CD4-positive, CD25-positive, alpha-beta regulatory T cell (primary cell): ENCODE results near the gene CPEB1. TPM values are rescaled to one million over a fixed set of nuclear protein-coding genes. Genes with fewer than 3 reads are reported as not detected.

Experiments
- ATAC-seq, 2 donors: fragments of 150-1000 bp; cut with Tn5 transposase; one replicate each; pipeline ENCODE4 v1.10.0; 2021; ENCODE audit warnings: low read depth in 2 of 2, moderate number of reproducible peaks in 2 of 2, moderate library complexity in 1 of 2
- DNase-seq, 3 donors: peaks; one replicate each; pipeline versions ENCODE4 v3.0.0 to v3.0.0-alpha.2; 2012 to 2022; ENCODE audit warnings: mixed read lengths in 1 of 3
- H3K27ac ChIP-seq: one replicate; pipeline ENCODE4 v1.7.0; 2013; ENCODE audit warnings: mild to moderate bottlenecking, low read length; ENCODE audit not compliant: insufficient read depth, poor library complexity, severe bottlenecking
- H3K27me3 ChIP-seq: one replicate; pipeline ENCODE4 v1.7.0; 2013; ENCODE audit warnings: low read length; ENCODE audit not compliant: control insufficient read depth, insufficient read depth
- H3K36me3 ChIP-seq: one replicate; pipeline ENCODE4 v1.7.0; 2013; ENCODE audit warnings: mild to moderate bottlenecking, low read length, moderate library complexity; ENCODE audit not compliant: control insufficient read depth, insufficient read depth
- H3K4me1 ChIP-seq: 2 replicates; pipeline ENCODE4 v1.7.0; 2013; ENCODE audit warnings: mild to moderate bottlenecking, low read length; ENCODE audit not compliant: insufficient read depth, control insufficient read depth, poor library complexity, severe bottlenecking
- H3K4me3 ChIP-seq: one replicate; pipeline ENCODE4 v1.7.0; 2013; ENCODE audit warnings: low read depth, mild to moderate bottlenecking, low read length, moderate library complexity
- H3K9me3 ChIP-seq, 2 experiments: 1 replicate in 1 of 2; 2 replicates in 1 of 2; pipeline ENCODE4 v1.7.0; 2013; ENCODE audit warnings: low read length in 2 of 2, mild to moderate bottlenecking in 1 of 2, moderate library complexity in 1 of 2; ENCODE audit not compliant: control insufficient read depth in 2 of 2
- H3K27ac Mint-ChIP-seq, 3 donors: one replicate each; pipeline ENCODE4 v1.8.0; 2020 to 2022; ENCODE audit warnings: mild to moderate bottlenecking in 3 of 3, mixed read lengths in 3 of 3, moderate library complexity in 2 of 3
- H3K27me3 Mint-ChIP-seq: one replicate; pipeline ENCODE4 v1.8.0; 2022; ENCODE audit warnings: mild to moderate bottlenecking, mixed read lengths
- H3K36me3 Mint-ChIP-seq: one replicate; pipeline ENCODE4 v1.8.0; 2020; ENCODE audit warnings: mixed read lengths
- H3K4me1 Mint-ChIP-seq, 4 donors: one replicate each; pipeline ENCODE4 v1.8.0; 2020 to 2022; ENCODE audit warnings: mixed read lengths in 4 of 4, mild to moderate bottlenecking in 1 of 4
- H3K4me3 Mint-ChIP-seq, 4 donors: one replicate each; pipeline ENCODE4 v1.8.0; 2020 to 2022; ENCODE audit warnings: mild to moderate bottlenecking in 4 of 4, mixed read lengths in 4 of 4, moderate library complexity in 3 of 4
- H3K9me3 Mint-ChIP-seq, 7 donors: one replicate each; pipeline ENCODE4 v1.8.0; 2020 to 2022; ENCODE audit warnings: mixed read lengths in 7 of 7, mild to moderate bottlenecking in 3 of 7, moderate library complexity in 2 of 7
- polyA plus RNA-seq, 4 donors: library from polyadenylated mRNA; unstranded; fragments of 300-500 nt; fragmentation: Illumina TruSeq; gene quantifications; one replicate each; pipeline ENCODE4 v1.2.3, GENCODE V29; 2021
- total RNA-seq: library from RNA; stranded (reverse); gene quantifications from one replicate; pipeline ENCODE4 v1.2.3, GENCODE V29; 2022

The CPEB1 gene
- total and polyA plus RNA-seq, 5 donors from 2014 or later, result 0.09 to 0.68 (median 0.60) TPM; not detected in 2

DNA sequence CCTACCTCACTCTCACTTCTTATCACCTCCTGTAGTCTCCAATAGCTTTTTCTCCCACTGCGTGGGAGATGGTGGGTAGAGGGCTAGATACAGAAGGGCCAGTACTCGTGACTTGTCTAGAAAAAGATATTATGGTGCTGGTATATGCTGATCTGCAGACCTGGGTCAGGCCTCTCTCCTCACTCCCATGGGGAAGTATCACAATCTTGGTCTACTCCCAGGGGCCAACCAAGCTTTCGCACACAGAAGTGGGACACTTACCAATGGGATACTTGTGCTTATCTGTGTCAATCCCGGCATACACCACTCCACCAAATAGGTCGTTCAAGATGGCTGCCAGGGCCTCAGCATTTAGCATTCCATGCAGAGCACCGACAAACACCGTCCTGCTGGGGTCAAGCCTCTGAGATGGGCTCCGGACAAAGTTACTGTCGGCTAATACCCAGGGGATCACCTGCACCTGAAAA is 97.9 kb downstream of the CPEB1 start:
- H3K36me3 Mint-ChIP-seq, result no peaks in the 10 kb centered on the region
- H3K4me1 Mint-ChIP-seq, result no peaks in the 10 kb centered on the region
- H3K27ac Mint-ChIP-seq, result no peak overlapping the region
- no peaks in the 10 kb centered on the region for H3K4me1 ChIP-seq
- no peak for DNase-seq
- H3K4me3 Mint-ChIP-seq, result no peak overlapping the region
- H3K27ac ChIP-seq, result no peak overlapping the region
- H3K9me3 ChIP-seq, result no peaks in the 10 kb centered on the region
- no peaks in the 10 kb centered on the region for H3K36me3 ChIP-seq
- H3K27me3 Mint-ChIP-seq, result peaks cover 16% of the 10 kb centered on the region
- H3K27me3 ChIP-seq, result peaks cover 7% of the 10 kb centered on the region
- H3K9me3 Mint-ChIP-seq, result no peaks in the 10 kb centered on the region
- H3K4me3 ChIP-seq, result no peak overlapping the region
- ATAC-seq, result no peak

DNA sequence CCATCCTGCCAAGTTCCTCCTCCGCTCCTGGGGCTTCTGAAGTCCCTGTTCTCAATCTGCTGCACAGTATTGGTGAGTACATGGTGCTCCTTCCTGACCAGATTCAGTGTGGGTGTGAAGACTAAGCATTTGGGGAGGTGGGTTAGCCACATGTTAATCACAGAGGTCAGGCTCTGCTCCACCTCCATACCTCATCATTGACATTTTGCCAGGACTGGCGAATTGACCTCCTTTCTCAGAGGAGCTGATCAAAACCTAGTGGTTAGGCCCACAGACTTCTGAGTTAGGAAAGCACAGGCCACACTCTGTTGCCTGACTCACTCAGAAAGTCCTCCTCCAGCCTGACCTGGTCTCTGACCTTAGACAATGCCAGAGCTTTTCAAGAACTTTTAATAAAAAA is 98.5 kb downstream of the CPEB1 start:
- DNase-seq, result no peak
- peaks cover 19% of the 10 kb centered on the region for H3K27me3 Mint-ChIP-seq
- Histone ChIP-seq H3K4me1 (no peaks in the 10 kb centered on the region), H3K27me3 (peaks cover 7% of the 10 kb centered on the region), H3K9me3 (no peaks in the 10 kb centered on the region), H3K27ac (no peak overlapping the region), H3K4me3 (no peak overlapping the region), H3K36me3 (no peaks in the 10 kb centered on the region)
- no peak overlapping the region for H3K27ac Mint-ChIP-seq
- no peaks in the 10 kb centered on the region for H3K36me3 Mint-ChIP-seq
- no peaks in the 10 kb centered on the region for H3K4me1 Mint-ChIP-seq
- no peaks in the 10 kb centered on the region for H3K9me3 Mint-ChIP-seq
- H3K4me3 Mint-ChIP-seq, result no peak overlapping the region
- no peak for ATAC-seq

DNA sequence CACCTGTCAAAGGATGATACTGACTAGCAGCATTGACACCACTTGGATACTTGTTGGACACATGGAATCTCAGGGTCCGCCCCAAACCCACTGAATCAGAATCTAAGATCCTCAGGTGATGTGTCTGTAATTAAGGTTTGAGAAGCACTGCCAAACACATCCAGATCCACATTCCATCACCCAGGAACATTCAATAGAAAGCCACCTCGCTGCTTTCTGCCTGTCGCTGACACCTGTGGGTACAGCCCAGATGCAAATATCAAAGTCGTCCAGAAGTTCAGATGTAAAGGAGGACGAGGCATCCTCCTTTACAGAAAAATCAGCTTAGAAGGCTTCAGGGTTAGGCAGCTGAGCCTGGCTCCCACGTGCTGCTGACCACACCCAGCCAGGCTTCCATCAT is 101.7 kb downstream of the CPEB1 start:
- DNase-seq, result no peak
- no peaks in the 10 kb centered on the region for H3K36me3 Mint-ChIP-seq
- peak overlapping the region in 1 of 4 donors; percentile 28 for H3K4me3 Mint-ChIP-seq
- no peak for ATAC-seq
- peaks cover 0 to 13% (median 3%) of the 10 kb centered on the region in 4 donors for H3K4me1 Mint-ChIP-seq
- Histone ChIP-seq H3K27ac (no peak overlapping the region), H3K36me3 (no peaks in the 10 kb centered on the region), H3K4me3 (no peak overlapping the region), H3K27me3 (peaks cover 3% of the 10 kb centered on the region), H3K4me1 (peaks cover 8% of the 10 kb centered on the region), H3K9me3 (no peaks in the 10 kb centered on the region)
- H3K9me3 Mint-ChIP-seq, result no peaks in the 10 kb centered on the region
- no peak overlapping the region for H3K27ac Mint-ChIP-seq
- H3K27me3 Mint-ChIP-seq, result peaks cover 14% of the 10 kb centered on the region

DNA sequence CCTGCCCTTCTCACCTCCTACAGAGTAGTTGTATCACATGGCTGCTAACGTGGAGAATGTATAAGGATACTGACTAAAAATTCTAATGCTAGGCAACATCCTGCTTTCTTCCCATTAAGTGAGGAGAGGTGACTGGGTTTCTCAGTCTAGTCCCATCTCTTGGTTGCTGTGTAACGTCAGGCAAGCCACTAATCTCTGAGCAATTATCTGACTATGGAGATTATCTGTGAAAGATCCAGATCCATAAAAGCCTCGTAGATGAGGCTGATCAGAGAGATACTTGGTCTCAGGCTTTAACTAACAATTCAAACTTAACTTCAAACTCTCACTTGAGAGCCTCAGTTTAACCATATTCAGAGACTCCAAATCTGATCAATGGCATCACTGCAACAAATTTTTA is 102.2 kb downstream of the CPEB1 start:
- no peak for ATAC-seq
- no peak overlapping the region for H3K27ac Mint-ChIP-seq

DNA sequence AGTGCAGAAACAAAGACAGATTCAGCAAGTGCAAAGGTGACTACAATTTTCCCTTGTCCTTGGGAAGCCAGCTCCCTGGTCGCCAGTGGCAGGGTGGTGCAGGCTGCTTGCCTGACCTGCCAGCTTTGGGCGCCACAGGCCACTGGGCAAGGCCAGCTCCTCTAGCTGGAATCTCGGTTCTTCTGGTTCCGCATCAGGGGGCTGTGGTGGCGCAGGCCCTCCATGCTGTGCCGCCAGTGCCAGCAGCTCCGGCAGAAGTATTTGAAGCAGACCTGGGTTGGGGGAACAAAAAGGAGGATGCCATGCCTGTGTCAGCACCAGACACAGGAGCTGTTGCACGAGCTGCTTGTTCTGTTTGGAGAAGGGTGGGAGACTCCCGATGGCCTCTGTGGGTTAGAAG is 102.7 kb downstream of the CPEB1 start:
- H3K27me3 Mint-ChIP-seq, result peaks cover 9% of the 10 kb centered on the region
- Histone ChIP-seq H3K9me3 (no peaks in the 10 kb centered on the region), H3K27ac (no peak overlapping the region), H3K4me1 (peaks cover 13% of the 10 kb centered on the region), H3K27me3 (no peaks in the 10 kb centered on the region), H3K36me3 (no peaks in the 10 kb centered on the region), H3K4me3 (no peak overlapping the region)
- no peaks in the 10 kb centered on the region for H3K9me3 Mint-ChIP-seq
- no peak overlapping the region for H3K27ac Mint-ChIP-seq
- ATAC-seq (no peak), DNase-seq (no peak)
- peaks cover 0 to 17% (median 4%) of the 10 kb centered on the region in 4 donors for H3K4me1 Mint-ChIP-seq
- H3K4me3 Mint-ChIP-seq, result peak overlapping the region in 1 of 4 donors; percentile 28
- no peaks in the 10 kb centered on the region for H3K36me3 Mint-ChIP-seq

More for the DNA sequence above, 102.2 kb downstream of the CPEB1 start:
- no peaks in the 10 kb centered on the region for H3K36me3 Mint-ChIP-seq
- no peak overlapping the region for H3K4me3 ChIP-seq
- H3K4me1 Mint-ChIP-seq, result peaks cover 0 to 13% (median 4%) of the 10 kb centered on the region in 4 donors
- H3K27ac ChIP-seq, result no peak overlapping the region
- no peaks in the 10 kb centered on the region for H3K36me3 ChIP-seq
- peak overlapping the region in 1 of 4 donors; percentile 28 for H3K4me3 Mint-ChIP-seq
- no peaks in the 10 kb centered on the region for H3K9me3 ChIP-seq
- H3K9me3 Mint-ChIP-seq, result no peaks in the 10 kb centered on the region
- peaks cover 8% of the 10 kb centered on the region for H3K4me1 ChIP-seq
- peaks cover 9% of the 10 kb centered on the region for H3K27me3 Mint-ChIP-seq
- H3K27me3 ChIP-seq, result no peaks in the 10 kb centered on the region
- DNase-seq, result no peak

DNA sequence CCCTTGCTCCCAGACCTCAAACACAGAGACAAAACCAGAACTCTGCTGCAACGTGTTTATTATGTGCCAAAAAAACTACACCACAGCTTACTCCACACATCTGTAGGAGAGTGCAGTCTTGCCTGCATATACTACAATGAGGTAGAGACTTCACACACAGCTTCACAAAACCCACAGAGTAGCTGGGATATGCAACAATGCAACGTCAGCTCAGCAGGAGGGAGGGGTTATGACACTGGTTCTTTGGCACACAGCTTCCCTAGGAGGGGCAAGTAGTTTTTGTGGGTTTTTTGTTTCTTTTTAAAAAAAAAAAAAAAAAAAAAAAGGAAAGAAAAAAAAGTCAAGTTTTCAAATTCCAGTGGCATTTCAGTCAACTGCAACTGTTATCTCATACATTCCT is 104.0 kb downstream of the CPEB1 start:
- H3K9me3 ChIP-seq, result no peaks in the 10 kb centered on the region
- H3K27ac Mint-ChIP-seq, result no peak overlapping the region
- peaks cover 9% of the 10 kb centered on the region for H3K27me3 Mint-ChIP-seq
- peaks cover 0 to 30% (median 12%) of the 10 kb centered on the region in 4 donors for H3K4me1 Mint-ChIP-seq
- H3K4me1 ChIP-seq, result peaks cover 25% of the 10 kb centered on the region
- no peaks in the 10 kb centered on the region for H3K27me3 ChIP-seq
- H3K9me3 Mint-ChIP-seq, result no peaks in the 10 kb centered on the region
- H3K4me3 Mint-ChIP-seq, result peak overlapping the region in 2 of 4 donors; percentile 63 to 100
- H3K4me3 ChIP-seq, result no peak overlapping the region
- ATAC-seq (no peak), DNase-seq (peak in 1 of 3 donors; percentile 30)
- H3K36me3 ChIP-seq, result peaks cover 8% of the 10 kb centered on the region
- H3K27ac ChIP-seq, result no peak overlapping the region
- peaks cover 7% of the 10 kb centered on the region for H3K36me3 Mint-ChIP-seq

DNA sequence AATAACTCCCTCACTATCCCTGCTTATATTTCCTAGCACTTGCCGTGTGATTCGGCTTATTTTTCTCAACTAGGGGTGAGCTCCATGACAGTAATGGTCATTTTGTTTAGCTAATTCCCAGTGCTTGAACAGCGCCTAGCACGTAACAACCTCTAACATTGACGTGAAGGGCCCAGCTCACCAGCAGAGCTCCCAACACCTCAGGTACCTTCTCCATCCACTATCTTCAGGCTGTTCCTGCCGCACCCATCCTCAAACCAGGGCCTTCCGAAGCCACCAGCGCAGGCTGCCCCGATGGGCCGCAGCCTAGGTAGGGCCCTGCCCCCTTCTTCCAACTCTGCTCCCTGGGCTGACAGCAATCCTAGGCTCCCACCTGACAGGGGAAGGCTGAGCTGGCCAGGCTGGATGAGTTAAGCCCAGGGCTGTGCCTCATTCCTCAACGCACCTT is 106.2 kb downstream of the CPEB1 start:
- H3K27ac ChIP-seq, result peak overlapping the region; percentile 86
- Mint-ChIP-seq H3K4me1 (peaks cover 0 to 44% (median 15%) of the 10 kb centered on the region in 4 donors), H3K27me3 (peaks cover 9% of the 10 kb centered on the region), H3K36me3 (peaks cover 27% of the 10 kb centered on the region), H3K27ac (peak overlapping the region; percentile 92 to 99 (median 96)), H3K4me3 (peak overlapping the region; percentile 96 to 100 (median 98)), H3K9me3 (no peaks in the 10 kb centered on the region)
- H3K9me3 ChIP-seq, result no peaks in the 10 kb centered on the region
- peaks cover 26% of the 10 kb centered on the region for H3K4me1 ChIP-seq
- no peaks in the 10 kb centered on the region for H3K27me3 ChIP-seq
- H3K36me3 ChIP-seq, result peaks cover 30% of the 10 kb centered on the region
- no peak for DNase-seq
- H3K4me3 ChIP-seq, result peak overlapping the region; percentile 98
- no peak for ATAC-seq
